Smooth muscle cell (in vitro differentiated cells): ENCODE measurements around the gene FANCC. TPM values are rescaled to one million over a fixed set of nuclear protein-coding genes. Genes with fewer than 3 reads are reported as not detected.

Experiments
- DNase-seq: peaks from one replicate; lab custom pipeline; 2025; ENCODE audit not compliant: unreplicated experiment; lab: John Stamatoyannopoulos, UW
- H2AFZ ChIP-seq: fragments of 200-600 bp; sonication (generic); 2 replicates; pipeline ENCODE4 v1.6.0; 2016; ENCODE audit warnings: antibody characterized with exemption, low read depth, mild to moderate bottlenecking
- H3F3A ChIP-seq: fragments of 200-600 bp; sonication (generic); 2 replicates; pipeline ENCODE4 v1.6.0; 2017; ENCODE audit warnings: antibody characterized with exemption, low read depth
- H3K27ac ChIP-seq: fragments of 200-600 bp; sonication (generic); 2 replicates; pipeline ENCODE4 v1.5.1; 2016; ENCODE audit warnings: low read depth, mild to moderate bottlenecking
- H3K27me3 ChIP-seq: fragments of 200-600 bp; sonication (generic); 2 replicates; pipeline ENCODE4 v1.6.1; 2016; ENCODE audit warnings: low read depth, mild to moderate bottlenecking
- H3K36me3 ChIP-seq: fragments of 200-600 bp; sonication (generic); 2 replicates; pipeline ENCODE4 v1.5.1; 2016; ENCODE audit warnings: low read depth
- H3K4me1 ChIP-seq: fragments of 200-600 bp; sonication (generic); 2 replicates; pipeline ENCODE4 v1.5.1; 2016; ENCODE audit warnings: low read depth
- H3K4me2 ChIP-seq: fragments of 200-600 bp; sonication (generic); 2 replicates; pipeline ENCODE4 v1.6.0; 2016; ENCODE audit warnings: mild to moderate bottlenecking
- H3K4me3 ChIP-seq: fragments of 200-600 bp; sonication (generic); 2 replicates; pipeline ENCODE4 v1.5.1; 2016; ENCODE audit warnings: mild to moderate bottlenecking
- H3K79me2 ChIP-seq: fragments of 200-600 bp; sonication (generic); 2 replicates; pipeline ENCODE4 v1.6.0; 2016; ENCODE audit warnings: low read depth, mild to moderate bottlenecking
- H3K9ac ChIP-seq: fragments of 200-600 bp; sonication (generic); 2 replicates; pipeline ENCODE4 v1.6.0; 2016; ENCODE audit warnings: low read depth
- H3K9me3 ChIP-seq: fragments of 200-600 bp; sonication (generic); replicated peaks from 2 replicates; pipeline ENCODE4 v1.5.1; 2016; ENCODE audit warnings: low read depth
- H4K20me1 ChIP-seq: fragments of 200-600 bp; sonication (generic); 2 replicates; pipeline ENCODE4 v1.6.0; 2016; ENCODE audit warnings: low read depth
- WGBS: methylation state at CpG from one replicate; pipeline ENCODE4 v1.1.7; 2016; ENCODE audit warnings: low lambda C conversion rate; 5-methylcytosine and 5-hydroxymethylcytosine counted together
- polyA plus RNA-seq: library from polyadenylated mRNA; unstranded; fragments of >200 nt; fragmentation: Nextera tagmentation; extraction: Ambion mirVana; gene quantifications from 2 replicates; pipeline ENCODE4 v1.2.1, GENCODE V29; 2016
- total RNA-seq: library from RNA; depleted of rRNA; stranded (reverse); fragments of >200 nt; gene quantifications from 2 replicates; pipeline ENCODE4 v1.2.3, GENCODE V29; 2014
- TF ChIP-seq, protein P1 (sequence below): fragments of 200-600 bp; sonication (generic); IDR thresholded peaks from 2 replicates; pipeline ENCODE4 v1.5.1; 2017; ENCODE audit warnings: borderline replicate concordance, mild to moderate bottlenecking, antibody characterized with exemption; ENCODE audit not compliant: insufficient read depth, poor library complexity, severe bottlenecking

Gene FANCC
- total and polyA plus RNA-seq, 2 experiments from 2014 or later, result 11.0 to 11.2 TPM

DNA sequence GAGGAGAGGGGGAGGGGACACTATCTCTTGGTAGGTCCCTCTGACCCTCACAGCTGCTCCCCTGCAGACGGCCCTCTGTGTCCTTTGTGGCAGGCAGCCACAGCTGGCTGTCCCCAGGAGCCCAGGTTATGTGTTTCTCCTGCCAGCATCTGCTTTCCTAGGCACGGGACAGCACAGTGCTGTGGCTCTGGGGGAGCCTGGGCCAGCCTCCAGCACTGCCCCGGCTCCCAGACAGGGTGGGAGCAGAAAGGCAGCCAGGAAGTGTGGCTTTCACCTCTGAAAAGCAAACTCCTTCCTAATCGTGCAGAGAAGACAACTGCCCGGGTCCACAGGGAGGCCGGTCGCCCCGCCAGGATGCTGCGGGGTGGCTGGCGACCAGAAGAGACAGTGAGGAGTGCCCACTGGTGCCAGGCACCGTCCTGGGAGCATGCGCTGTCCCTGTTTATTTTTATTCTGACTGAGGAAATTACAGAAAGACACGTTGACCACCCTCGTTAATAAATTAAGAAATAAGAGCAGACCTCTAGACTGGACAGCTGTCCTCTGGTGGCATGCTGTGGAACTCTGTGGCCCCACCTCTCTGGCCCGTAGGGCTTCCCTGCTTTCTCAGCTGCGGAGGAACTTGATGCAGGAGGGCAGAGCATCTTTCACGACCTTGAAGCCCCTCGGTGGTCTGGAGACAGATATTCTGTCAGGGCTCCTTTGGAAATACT, 240.3 kb downstream of the FANCC start:
- H3K9ac ChIP-seq, result no peak overlapping the region
- H3K4me3 ChIP-seq, result no peak overlapping the region
- no peak for DNase-seq
- peak overlapping the region; percentile 77 for H3K27ac ChIP-seq
- no peak overlapping the region for H2AFZ ChIP-seq
- peaks cover 12% of the 10 kb centered on the region for H3K36me3 ChIP-seq
- peaks cover 100% of the 10 kb centered on the region for H3K79me2 ChIP-seq
- no peaks in the 10 kb centered on the region for H3K9me3 ChIP-seq
- peaks cover 54% of the 10 kb centered on the region for H3K4me1 ChIP-seq
- H3F3A ChIP-seq, result peaks cover 29% of the 10 kb centered on the region
- TF ChIP-seq, protein P1, sequence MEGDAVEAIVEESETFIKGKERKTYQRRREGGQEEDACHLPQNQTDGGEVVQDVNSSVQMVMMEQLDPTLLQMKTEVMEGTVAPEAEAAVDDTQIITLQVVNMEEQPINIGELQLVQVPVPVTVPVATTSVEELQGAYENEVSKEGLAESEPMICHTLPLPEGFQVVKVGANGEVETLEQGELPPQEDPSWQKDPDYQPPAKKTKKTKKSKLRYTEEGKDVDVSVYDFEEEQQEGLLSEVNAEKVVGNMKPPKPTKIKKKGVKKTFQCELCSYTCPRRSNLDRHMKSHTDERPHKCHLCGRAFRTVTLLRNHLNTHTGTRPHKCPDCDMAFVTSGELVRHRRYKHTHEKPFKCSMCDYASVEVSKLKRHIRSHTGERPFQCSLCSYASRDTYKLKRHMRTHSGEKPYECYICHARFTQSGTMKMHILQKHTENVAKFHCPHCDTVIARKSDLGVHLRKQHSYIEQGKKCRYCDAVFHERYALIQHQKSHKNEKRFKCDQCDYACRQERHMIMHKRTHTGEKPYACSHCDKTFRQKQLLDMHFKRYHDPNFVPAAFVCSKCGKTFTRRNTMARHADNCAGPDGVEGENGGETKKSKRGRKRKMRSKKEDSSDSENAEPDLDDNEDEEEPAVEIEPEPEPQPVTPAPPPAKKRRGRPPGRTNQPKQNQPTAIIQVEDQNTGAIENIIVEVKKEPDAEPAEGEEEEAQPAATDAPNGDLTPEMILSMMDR, result no peak
- WGBS, result 72% methylated on average over 18 of the region's 18 CpGs
- peaks cover 100% of the 10 kb centered on the region for H4K20me1 ChIP-seq
- H3K4me2 ChIP-seq, result peak overlapping the region; percentile 6
- H3K27me3 ChIP-seq, result no peaks in the 10 kb centered on the region

DNA sequence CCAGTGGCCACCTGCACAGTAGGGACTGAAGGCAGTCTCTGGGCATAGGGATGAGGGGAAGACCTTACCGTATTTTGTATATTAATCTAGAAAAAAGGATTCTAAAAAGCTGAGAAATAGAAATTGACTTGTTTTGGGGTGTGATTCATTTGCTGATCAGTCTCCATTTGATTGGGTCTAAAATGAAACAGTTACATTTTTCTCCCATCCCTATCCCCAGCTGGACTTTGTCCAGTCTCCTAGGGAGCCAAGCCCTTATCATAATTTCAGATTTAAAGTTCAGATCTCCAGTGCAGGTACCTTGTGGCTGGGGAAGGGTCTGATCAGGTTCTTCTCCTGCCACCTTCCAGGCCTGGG, 240.8 kb downstream of the FANCC start:
- DNase-seq, result no peak

DNA sequence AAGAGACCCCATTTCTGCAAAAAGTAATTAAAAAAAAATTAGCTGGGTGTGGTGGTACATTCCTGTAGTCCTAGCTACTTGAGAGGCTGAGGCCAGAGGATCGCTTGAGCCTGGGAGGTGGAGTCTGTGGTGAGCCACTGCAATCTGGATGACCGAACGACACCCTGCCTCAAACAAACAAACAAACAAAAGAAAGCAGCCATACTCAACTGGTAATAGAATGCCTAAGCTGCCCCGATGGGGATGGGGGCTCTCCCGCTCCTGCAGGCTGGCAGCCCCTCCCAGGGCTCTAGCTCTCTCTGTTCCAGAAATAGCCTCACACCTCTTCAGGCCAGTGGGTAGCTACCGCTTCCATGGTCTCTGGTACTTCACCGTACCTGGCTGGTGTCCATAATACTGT, 241.8 kb downstream of the FANCC start:
- no peak overlapping the region for H3K4me3 ChIP-seq
- peaks cover 39% of the 10 kb centered on the region for H3K4me1 ChIP-seq
- H2AFZ ChIP-seq, result no peak overlapping the region
- no peaks in the 10 kb centered on the region for H3K27me3 ChIP-seq
- H3K36me3 ChIP-seq, result peaks cover 4% of the 10 kb centered on the region
- H3K79me2 ChIP-seq, result peaks cover 100% of the 10 kb centered on the region
- H3K9ac ChIP-seq, result no peak overlapping the region
- 83% methylated on average over 7 of the region's 7 CpGs for WGBS
- H3K9me3 ChIP-seq, result no peaks in the 10 kb centered on the region
- H4K20me1 ChIP-seq, result peaks cover 100% of the 10 kb centered on the region
- peak overlapping the region; percentile 77 for H3K27ac ChIP-seq
- H3F3A ChIP-seq, result peaks cover 24% of the 10 kb centered on the region
- TF ChIP-seq, protein P1, result no peak
- no peak for DNase-seq
- no peak overlapping the region for H3K4me2 ChIP-seq

More for the DNA sequence above, 240.8 kb downstream of the FANCC start:
- Histone ChIP-seq H2AFZ (no peak overlapping the region), H3K4me2 (no peak overlapping the region), H3F3A (peaks cover 31% of the 10 kb centered on the region), H3K27ac (peak overlapping the region; percentile 77), H3K79me2 (peaks cover 100% of the 10 kb centered on the region), H3K9me3 (no peaks in the 10 kb centered on the region), H3K4me3 (no peak overlapping the region), H3K27me3 (no peaks in the 10 kb centered on the region), H3K9ac (no peak overlapping the region), H3K4me1 (peaks cover 49% of the 10 kb centered on the region), H3K36me3 (peaks cover 11% of the 10 kb centered on the region), H4K20me1 (peaks cover 100% of the 10 kb centered on the region)
- TF ChIP-seq, protein P1, result no peak
- WGBS, result 96% methylated on average over 1 of the region's 1 CpG

DNA sequence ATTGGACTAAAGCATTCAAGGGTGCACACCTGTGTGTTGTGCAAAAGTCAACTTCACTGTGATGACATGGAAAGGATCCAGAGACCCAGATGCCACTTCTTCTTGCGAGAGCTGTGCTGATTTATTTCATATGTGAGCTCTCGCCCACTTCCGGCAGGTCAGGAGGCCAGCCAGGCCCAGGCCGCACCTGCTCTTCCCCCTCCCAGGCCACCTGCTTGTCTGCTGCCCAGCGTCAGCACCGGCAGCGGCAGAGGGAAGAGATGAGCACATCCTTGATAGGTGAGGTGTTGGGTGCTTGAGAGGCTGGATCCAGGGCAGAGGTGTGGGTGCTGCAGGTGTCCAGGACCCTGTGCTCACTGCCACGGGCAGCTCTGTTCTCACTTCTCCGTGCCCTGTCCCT, 242.9 kb downstream of the FANCC start:
- H3F3A ChIP-seq, result peaks cover 23% of the 10 kb centered on the region
- TF ChIP-seq, protein P1, result no peak
- peaks cover 100% of the 10 kb centered on the region for H3K79me2 ChIP-seq
- H3K27me3 ChIP-seq, result no peaks in the 10 kb centered on the region
- H3K9ac ChIP-seq, result no peak overlapping the region
- H4K20me1 ChIP-seq, result peaks cover 100% of the 10 kb centered on the region
- DNase-seq, result no peak
- 97% methylated on average over 9 of the region's 9 CpGs for WGBS
- H3K36me3 ChIP-seq, result peaks cover 4% of the 10 kb centered on the region
- H2AFZ ChIP-seq, result no peak overlapping the region
- no peak overlapping the region for H3K4me2 ChIP-seq
- no peaks in the 10 kb centered on the region for H3K9me3 ChIP-seq
- H3K4me1 ChIP-seq, result peaks cover 29% of the 10 kb centered on the region
- H3K4me3 ChIP-seq, result no peak overlapping the region
- H3K27ac ChIP-seq, result no peak overlapping the region
